ENCODE data around the gene HERPUD2.

GRCh38 chr7:35725280-35725680 lies 30.3 kb upstream of the HERPUD2 start:
- TF ChIP-seq CTCF (optimal IDR thresholded peaks at IDR 0.05 in 1 of 3, IDR thresholded peaks at IDR 0.05 in 1 of 3, conservative IDR thresholded peaks at IDR 0.05 in 1 of 3; ENCODE audit: extremely low read depth in 1 of 3, insufficient read depth in 2 of 3, low read length in 3 of 3), result no peak
- TF ChIP-seq EZH2 (IDR thresholded peaks at IDR 0.05; ENCODE audit: low read length), result no peak
